Measurements from ENCODE around the gene SAPCD2. TPM values are rescaled to one million over a fixed set of nuclear protein-coding genes. Genes with fewer than 3 reads are reported as not detected.

SAPCD2 gene
- total and polyA plus RNA-seq, 2 of the 8 experiments (the other 6 are each of a cell fraction or from before 2014, with no cell fraction given), result 12.7 to 32.1 TPM

DNA sequence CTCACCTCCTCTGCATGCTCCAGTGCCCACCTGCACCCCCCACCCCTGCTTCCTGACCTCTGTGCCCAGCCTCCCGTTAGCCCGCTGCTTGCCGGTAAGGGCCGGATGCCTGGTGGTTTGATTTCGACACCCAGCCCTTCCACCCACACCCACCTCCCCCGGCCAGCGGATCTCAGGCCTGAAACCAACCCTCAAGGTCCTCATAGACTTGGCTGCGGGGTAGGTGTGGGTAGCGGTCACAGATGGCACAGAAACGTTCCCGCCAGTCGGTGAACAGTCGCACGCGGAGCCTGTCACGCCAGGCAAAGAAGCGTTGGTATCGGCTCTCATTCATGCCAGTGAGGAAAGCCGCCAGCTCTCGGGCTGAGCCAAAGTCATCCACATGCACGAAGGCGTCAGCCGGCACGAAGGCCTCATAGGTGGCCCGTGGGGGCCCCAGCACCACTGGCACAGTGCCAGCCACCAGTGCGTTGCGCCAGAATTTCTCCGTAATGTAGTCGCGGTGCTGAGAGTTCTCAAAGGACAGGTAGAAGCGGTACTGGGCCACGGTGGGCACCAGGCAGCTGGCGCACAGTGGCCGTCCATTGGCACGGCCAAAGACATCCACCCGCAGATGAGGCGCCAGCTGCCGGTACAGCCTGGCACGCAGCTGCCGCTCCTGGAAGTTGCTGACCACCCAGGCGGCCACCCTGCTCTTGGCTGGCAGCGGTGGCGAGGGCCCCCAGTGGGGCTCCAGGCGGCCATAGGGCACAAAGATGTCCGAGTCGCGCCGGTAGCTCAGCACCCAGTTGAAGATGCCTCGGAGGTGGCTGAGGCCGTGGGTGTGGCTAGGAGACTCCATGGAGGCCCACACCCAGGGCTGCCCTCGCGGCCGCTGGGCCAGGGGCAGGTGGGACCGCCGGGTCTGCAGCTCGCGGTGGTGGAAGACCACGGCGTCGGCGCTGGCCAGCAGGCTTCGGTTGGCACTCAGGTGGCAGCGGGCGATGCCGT lies 39.5 kb downstream of the SAPCD2 start:
- Histone ChIP-seq H4K8ac (ENCODE audit: extremely low read depth, insufficient read depth, low read length) (no peak overlapping the region; the same call in 1 of the 2 replicates), H3K18ac (ENCODE audit: extremely low read depth, low read length) (no peak overlapping the region), H3K23me2 (ENCODE audit: low read depth, low read length) (peaks cover 4% of the 10 kb centered on the region; the same call in 1 of the 2 replicates), H3K56ac (replicated peaks; ENCODE audit: insufficient read length, low read depth, low read length) (no peak overlapping the region), H4K91ac (replicated peaks; ENCODE audit: insufficient read length, low read length) (no peak overlapping the region), H3K23ac (ENCODE audit: insufficient read length) (no peak overlapping the region), H3K4me1 (replicated peaks in 1 of 4; ENCODE audit: control insufficient read depth in 3 of 4, insufficient read depth in 4 of 4, low read length in 3 of 4) (peaks cover 0 to 11% (median 2%) of the 10 kb centered on the region in 4 experiments; a peak in 5 of 7 replicates), H4K20me1 (replicated peaks in 1 of 2; ENCODE audit: control insufficient read depth in 1 of 2, insufficient read depth in 2 of 2, low read length in 2 of 2) (peaks cover 1 to 2% of the 10 kb centered on the region in 2 experiments), H2BK20ac (ENCODE audit: low read length) (no peak overlapping the region), H3K4ac (replicated peaks; ENCODE audit: insufficient read length, low read depth, low read length) (no peak overlapping the region), H3K27ac (ENCODE audit: low read depth, low read length) (no peak overlapping the region), H3K14ac (ENCODE audit: insufficient read length) (no peak overlapping the region), H3K36me3 (ENCODE audit: control insufficient read depth in 2 of 4, insufficient read depth in 4 of 4, low read length in 3 of 4) (no peaks in the 10 kb centered on the region), H2AFZ (ENCODE audit: low read length) (no peak overlapping the region), H3K79me1 (ENCODE audit: low read depth, low read length) (no peaks in the 10 kb centered on the region), H3K9ac (replicated peaks in 1 of 4; ENCODE audit: extremely low read depth in 1 of 4, low read depth in 3 of 4, low read length in 3 of 4) (no peak overlapping the region), H2BK120ac (replicated peaks; ENCODE audit: low read depth, low read length) (no peak overlapping the region), H4K5ac (ENCODE audit: insufficient read length, low read depth, low read length) (no peak overlapping the region), H3K4me2 (ENCODE audit: insufficient read depth in 1 of 2, low read depth in 2 of 2, low read length in 2 of 2) (no peak overlapping the region), H2BK5ac (ENCODE audit: low read depth, low read length) (no peak overlapping the region), H2BK15ac (ENCODE audit: low read length) (no peak overlapping the region), H3K9me3 (ENCODE audit: insufficient read depth in 2 of 2, low read depth in 1 of 2, low read length in 1 of 2) (no peaks in the 10 kb centered on the region), H2BK12ac (ENCODE audit: low read depth, low read length) (no peak overlapping the region; the same call in 1 of the 2 replicates), H2AK5ac (ENCODE audit: low read depth, low read length) (no peak overlapping the region), H3K79me2 (ENCODE audit: control insufficient read depth in 1 of 2, insufficient read depth in 2 of 2, low read length in 2 of 2) (no peaks in the 10 kb centered on the region), H3K4me3 (ENCODE audit: extremely low read depth in 1 of 4, insufficient read depth in 2 of 4, low read depth in 3 of 4, low read length in 4 of 4) (no peak overlapping the region), H3K27me3 (replicated peaks in 1 of 4; ENCODE audit: control insufficient read depth in 3 of 4, extremely low read depth in 1 of 4, insufficient read depth in 3 of 4, low read length in 3 of 4) (peaks cover 1 to 27% (median 15%) of the 10 kb centered on the region in 4 experiments; a peak in 6 of 7 replicates)
- ChIA-PET CTCF (ENCODE audit: partially characterized antibody) (interaction anchor here (1.2 to 8.5 kb wide), 21 partner anchors 11 to 248 kb away, joined by 3 to 110 read pairs (median 10); partner anchors contain the start of genes AJM1, C8G, CLIC3 and LCNL1), POLR2A (ENCODE audit: partially characterized antibody) (interaction anchor here (1.9 to 2.1 kb wide), 2 partner anchors 14 kb away, joined by 4 to 5 read pairs; no protein-coding TSS in a partner anchor)
- FAIRE-seq (no peak), DNase-seq (ENCODE audit: low read depth in 1 of 2, low spot score in 2 of 2) (no peak)
- 95% methylated on average over 64 of the region's 65 CpGs; no CpG with 5 or more reads in 1 of the 2 experiments for WGBS, 2 experiments (ENCODE audit: extremely low coverage in 1 of 2, insufficient coverage in 1 of 2, insufficient read length in 1 of 2, insufficient replicate concordance in 2 of 2, low coverage in 1 of 2, low lambda C conversion rate in 2 of 2, missing lambda C conversion rate in 1 of 2)
- TF ChIP-seq CTBP2 (IDR thresholded peaks at IDR 0.05; ENCODE audit: borderline replicate concordance, insufficient read depth, insufficient read length, low read length) (no peak), KDM4A (IDR thresholded peaks at IDR 0.05; ENCODE audit: low read depth, low read length, severe bottlenecking) (no peak), POLR2A (IDR thresholded peaks at IDR 0.05; ENCODE audit: control extremely low read depth in 1 of 2, low read depth in 2 of 2, low read length in 2 of 2) (no peak), POLR2AphosphoS5 (IDR thresholded peaks at IDR 0.05; ENCODE audit: low read depth, low read length) (no peak), SIX5 (IDR thresholded peaks at IDR 0.05; ENCODE audit: low read depth, low read length) (no peak), HDAC6 (IDR thresholded peaks at IDR 0.05; ENCODE audit: low read depth, low read length) (no peak), JUN (IDR thresholded peaks at IDR 0.05; ENCODE audit: low read depth, low read length) (no peak), EP300 (IDR thresholded peaks at IDR 0.05; ENCODE audit: borderline replicate concordance in 1 of 2, low read depth in 2 of 2, low read length in 2 of 2) (no peak)
- TF ChIP-seq, protein P1, sequence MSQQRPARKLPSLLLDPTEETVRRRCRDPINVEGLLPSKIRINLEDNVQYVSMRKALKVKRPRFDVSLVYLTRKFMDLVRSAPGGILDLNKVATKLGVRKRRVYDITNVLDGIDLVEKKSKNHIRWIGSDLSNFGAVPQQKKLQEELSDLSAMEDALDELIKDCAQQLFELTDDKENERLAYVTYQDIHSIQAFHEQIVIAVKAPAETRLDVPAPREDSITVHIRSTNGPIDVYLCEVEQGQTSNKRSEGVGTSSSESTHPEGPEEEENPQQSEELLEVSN (IDR thresholded peaks at IDR 0.05), result no peak
- TF ChIP-seq, protein P2, sequence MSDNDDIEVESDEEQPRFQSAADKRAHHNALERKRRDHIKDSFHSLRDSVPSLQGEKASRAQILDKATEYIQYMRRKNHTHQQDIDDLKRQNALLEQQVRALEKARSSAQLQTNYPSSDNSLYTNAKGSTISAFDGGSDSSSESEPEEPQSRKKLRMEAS (IDR thresholded peaks at IDR 0.05), result no peak
